ENCODE data around the gene NEGR1. TPM values are rescaled to one million over a fixed set of nuclear protein-coding genes. Genes with fewer than 3 reads are reported as not detected.

The NEGR1 gene
- total RNA-seq, 4 donors from 2014 or later, result 33.3 to 73.0 (median 54.1) TPM

GRCh38 chr1:71784241-71784640 is 498.1 kb downstream of the NEGR1 start:
- no peaks in the 10 kb centered on the region for H3K36me3 ChIP-seq
- 88 to 100% methylated on average over 1 of the region's 1 CpG for WGBS, 2 donors (ENCODE audit: low coverage in 1 of 2)
- TF ChIP-seq EP300 (IDR thresholded peaks at IDR 0.05), result no peak
- TF ChIP-seq CTCF (IDR thresholded peaks at IDR 0.05), result no peak
- no peak for TF ChIP-seq POLR2AphosphoS5 (IDR thresholded peaks at IDR 0.05)
- TF ChIP-seq POLR2A (IDR thresholded peaks at IDR 0.05), result no peak
- no peak overlapping the region for H3K27ac ChIP-seq
- H3K27me3 ChIP-seq, result no peaks in the 10 kb centered on the region
- peaks cover 0 to 23% (median 0%) of the 10 kb centered on the region in 3 donors for H3K4me1 ChIP-seq
- H3K4me3 ChIP-seq, result no peak overlapping the region
- ATAC-seq, result no peak
- no peaks in the 10 kb centered on the region for H3K9me3 ChIP-seq

GRCh38 chr1:71783071-71783470 is 499.3 kb downstream of the NEGR1 start:
- no peak for ATAC-seq
- H3K4me3 ChIP-seq, result no peak overlapping the region
- no peaks in the 10 kb centered on the region for H3K9me3 ChIP-seq
- TF ChIP-seq POLR2AphosphoS5 (IDR thresholded peaks at IDR 0.05), result no peak
- TF ChIP-seq CTCF (IDR thresholded peaks at IDR 0.05), result no peak
- TF ChIP-seq POLR2A (IDR thresholded peaks at IDR 0.05), result no peak
- no peak for TF ChIP-seq EP300 (IDR thresholded peaks at IDR 0.05)
- H3K27ac ChIP-seq, result no peak overlapping the region
- no peaks in the 10 kb centered on the region for H3K36me3 ChIP-seq
- peaks cover 0 to 23% (median 0%) of the 10 kb centered on the region in 3 donors for H3K4me1 ChIP-seq
- WGBS, 2 donors (ENCODE audit: low coverage in 1 of 2), result 20 to 40% methylated on average over 2 of the region's 2 CpGs
- H3K27me3 ChIP-seq, result no peaks in the 10 kb centered on the region

DNA sequence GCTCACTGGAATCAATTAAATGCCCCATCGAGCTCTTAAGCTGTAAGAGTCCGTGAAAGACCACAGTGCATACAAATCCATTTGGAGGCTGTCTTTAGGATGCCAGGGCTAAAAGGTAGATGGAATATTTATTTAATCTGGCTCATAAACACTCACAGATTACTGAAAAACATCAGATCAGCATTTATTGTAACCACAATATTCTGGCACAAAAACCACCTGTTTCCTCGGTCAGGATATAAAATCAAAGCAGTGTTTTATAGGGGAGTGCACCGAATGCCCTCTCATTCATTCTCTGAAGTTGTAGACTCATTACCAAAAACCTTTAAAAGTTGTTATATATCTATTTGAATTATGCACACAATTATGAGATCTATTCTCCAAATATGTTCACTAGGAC is 500.9 kb downstream of the NEGR1 start:
- Histone ChIP-seq H3K4me1 (peaks cover 0 to 22% (median 0%) of the 10 kb centered on the region in 3 donors), H3K4me3 (no peak overlapping the region), H3K36me3 (no peaks in the 10 kb centered on the region), H3K27ac (no peak overlapping the region), H3K9me3 (no peaks in the 10 kb centered on the region), H3K27me3 (no peaks in the 10 kb centered on the region)
- ATAC-seq, result no peak
- TF ChIP-seq CTCF (IDR thresholded peaks at IDR 0.05) (no peak), POLR2A (IDR thresholded peaks at IDR 0.05) (no peak), POLR2AphosphoS5 (IDR thresholded peaks at IDR 0.05) (no peak), EP300 (IDR thresholded peaks at IDR 0.05) (no peak)
- 92 to 95% methylated on average over 4 of the region's 4 CpGs for WGBS, 2 donors (ENCODE audit: low coverage in 1 of 2)

DNA sequence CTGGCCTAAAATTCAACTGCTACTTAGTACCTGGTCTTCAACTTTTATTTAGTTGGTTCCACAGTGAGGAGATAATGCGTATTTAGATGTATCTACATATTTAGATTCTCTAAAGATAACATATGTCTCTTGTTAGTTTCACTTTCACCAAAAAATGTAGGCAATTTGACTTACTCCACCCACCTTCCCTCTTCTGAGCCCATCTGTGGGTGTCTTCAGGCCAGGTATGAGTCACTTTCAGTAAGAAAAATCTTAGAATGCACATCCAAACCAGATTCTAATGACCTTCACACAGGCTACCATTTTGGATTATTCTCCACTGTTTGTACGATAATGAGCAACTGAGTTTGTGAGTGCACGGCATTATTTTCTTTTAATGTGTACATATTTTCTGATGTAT is 501.7 kb downstream of the NEGR1 start:
- TF ChIP-seq POLR2AphosphoS5 (IDR thresholded peaks at IDR 0.05) (no peak), CTCF (IDR thresholded peaks at IDR 0.05) (no peak), EP300 (IDR thresholded peaks at IDR 0.05) (no peak), POLR2A (IDR thresholded peaks at IDR 0.05) (no peak)
- Histone ChIP-seq H3K36me3 (peaks cover 0 to 3% of the 10 kb centered on the region in 2 donors), H3K27ac (no peak overlapping the region), H3K9me3 (no peaks in the 10 kb centered on the region), H3K27me3 (no peaks in the 10 kb centered on the region), H3K4me1 (peaks cover 0 to 17% (median 0%) of the 10 kb centered on the region in 3 donors), H3K4me3 (no peak overlapping the region)
- WGBS, 2 donors (ENCODE audit: low coverage in 1 of 2), result 97 to 100% methylated on average over 3 of the region's 3 CpGs
- no peak for ATAC-seq

- H3K4me3 ChIP-seq, result no peak overlapping the region
- 50 to 57% methylated on average over 1 of the region's 1 CpG for WGBS, 2 donors (ENCODE audit: low coverage in 1 of 2)
- ATAC-seq, result no peak
- no peak overlapping the region for H3K27ac ChIP-seq
- no peaks in the 10 kb centered on the region for H3K9me3 ChIP-seq
- peaks cover 0 to 9% (median 0%) of the 10 kb centered on the region in 3 donors for H3K4me1 ChIP-seq
- H3K27me3 ChIP-seq, result no peaks in the 10 kb centered on the region
- TF ChIP-seq CTCF (IDR thresholded peaks at IDR 0.05), result no peak
- TF ChIP-seq POLR2A (IDR thresholded peaks at IDR 0.05), result no peak
- TF ChIP-seq EP300 (IDR thresholded peaks at IDR 0.05), result no peak
- TF ChIP-seq POLR2AphosphoS5 (IDR thresholded peaks at IDR 0.05), result no peak
- H3K36me3 ChIP-seq, result peaks cover 0 to 9% of the 10 kb centered on the region in 2 donors
Observed at GRCh38 chr1:71778940-71779339, 503.4 kb downstream of the NEGR1 start.

All from gastroesophageal sphincter (tissue), 4 donors.